ENCODE results near the gene ERCC1.

- no peak for TF ChIP-seq CTCF (IDR thresholded peaks at IDR 0.05; ENCODE audit: low read depth, low read length, poor library complexity, severe bottlenecking)
- no peak for TF ChIP-seq EZH2phosphoT487 (IDR thresholded peaks at IDR 0.05; ENCODE audit: borderline replicate concordance, low read length)
These were observed 49.6 kb upstream of the ERCC1 start for GRCh38 chr19:45473367-45473681.

All from DOHH2 (cell line).